HCT116 (cell line): ENCODE results near the gene DTWD2. TPM values are rescaled to one million over a fixed set of nuclear protein-coding genes. Genes with fewer than 3 reads are reported as not detected.
"Not testable (repeated sequence)": the region's sequence is repeated elsewhere in the genome, so short reads cannot be mapped to it uniquely, and the experiment has no call there.

Experiments used
- ATAC-seq: fragments of 200-7000 bp; cut with Tn5 transposase; 2 replicates; pipeline ENCODE4 v1.9.1; 2020; ENCODE audit warnings: mild to moderate bottlenecking, moderate library complexity
- BruUV-seq: library from RNA; stranded (reverse); fragments of 400-500 nt; replicated peaks from 2 replicates; lab custom pipeline; 2021; lab: Mats Ljungman, UMichigan
- CTCF ChIA-PET: fragments of 300-600 bp; sonication (Branson Sonifier 250); formaldehyde crosslinking; loops from one replicate; lab custom pipeline; 2021; ENCODE audit warnings: antibody characterized with exemption; lab: Charles Lee
- POLR2A ChIA-PET: fragments of 300-600, 350-600 bp; sonication (Branson Sonifier 250); formaldehyde crosslinking; loops from one replicate; lab custom pipeline; 2021; ENCODE audit warnings: antibody characterized with exemption; lab: Charles Lee
- RAD21 ChIA-PET, 2 experiments: fragments of 300-600 bp; sonication (Branson Sonifier 250); formaldehyde crosslinking; loops; one replicate each; lab custom pipeline; 2023; ENCODE audit warnings: low total read pairs in 2 of 2; ENCODE audit not compliant: uncharacterized antibody in 2 of 2, unreplicated experiment in 2 of 2, low non-redundant PET in 1 of 2; lab: Charles Lee
- DNase-seq: peaks from one replicate; pipeline ENCODE4 v3.0.0-alpha.2; 2010; ENCODE audit warnings: low read depth, low spot score
- H2AFZ ChIP-seq: fragments of 200-600 bp; shearing (Covaris generic), sonication (generic); 2 replicates; pipeline ENCODE4 v1.6.1; 2017; ENCODE audit warnings: low read depth, mixed run types, mixed read lengths, antibody characterized with exemption, low read length; ENCODE audit not compliant: poor library complexity, severe bottlenecking
- H3K27ac ChIP-seq: 2 replicates; pipeline ENCODE4 v1.5.1; 2012; ENCODE audit warnings: low read depth, low read length
- H3K27me3 ChIP-seq: fragments of 200-600 bp; sonication (generic); 2 replicates; pipeline ENCODE4 v1.6.1; 2016; ENCODE audit warnings: mixed run types, low read length, mixed read lengths; ENCODE audit not compliant: insufficient read depth
- H3K36me3 ChIP-seq, 2 experiments: fragments of 200-500 bp in 1 of 2; fragments of 200-600 bp in 1 of 2; sonication (Bioruptor generic) in 1 of 2; sonication (generic) in 1 of 2; 2 replicates each; pipeline versions ENCODE4 v1.5.1 to v1.6.1; 2014 to 2016; ENCODE audit warnings: low read length in 2 of 2, inconsistent platforms in 1 of 2, mixed read lengths in 1 of 2, mixed run types in 1 of 2; ENCODE audit not compliant: insufficient read depth in 2 of 2, control insufficient read depth in 1 of 2
- H3K4me1 ChIP-seq, 2 experiments: fragments of 200-600 bp in 1 of 2; sonication (generic) in 1 of 2; 2 replicates each; pipeline versions ENCODE4 v1.5.1 to v1.6.1; 2012 to 2017; ENCODE audit warnings: low read length in 2 of 2, inconsistent platforms in 1 of 2, mild to moderate bottlenecking in 1 of 2, mixed read lengths in 1 of 2, mixed run types in 1 of 2, moderate library complexity in 1 of 2; ENCODE audit not compliant: insufficient read depth in 2 of 2, control insufficient read depth in 1 of 2
- H3K4me2 ChIP-seq: fragments of 200-600 bp; sonication (generic); 2 replicates; pipeline ENCODE4 v1.6.1; 2017; ENCODE audit warnings: mixed run types, low read length, mixed read lengths
- H3K4me3 ChIP-seq, 2 experiments: fragments of 200-600 bp in 1 of 2; sonication (generic) in 1 of 2; replicated peaks in 1 of 2; 2 replicates each; pipeline ENCODE4 v1.5.1; 2011 to 2016; ENCODE audit warnings: low read length in 2 of 2, control low read depth in 1 of 2, low read depth in 1 of 2, mild to moderate bottlenecking in 1 of 2, mixed read lengths in 1 of 2, mixed run types in 1 of 2
- H3K79me2 ChIP-seq: fragments of 200-600 bp; sonication (generic); 2 replicates; pipeline ENCODE4 v1.6.1; 2017; ENCODE audit warnings: mild to moderate bottlenecking, mixed run types, low read length, moderate library complexity, mixed read lengths; ENCODE audit not compliant: insufficient read depth
- H3K9ac ChIP-seq: fragments of 200-600 bp; sonication (generic); 2 replicates; pipeline ENCODE4 v1.6.1; 2016; ENCODE audit warnings: low read length, mixed read lengths
- H3K9me2 ChIP-seq: fragments of 200-600 bp; sonication (generic), shearing (Covaris generic); 2 replicates; pipeline ENCODE4 v1.6.1; 2017; ENCODE audit warnings: mixed run types, mild to moderate bottlenecking, moderate library complexity; ENCODE audit not compliant: insufficient read depth
- H3K9me3 ChIP-seq, 2 experiments: fragments of 200-500 bp in 1 of 2; fragments of 200-600 bp in 1 of 2; sonication (Bioruptor generic) in 1 of 2; sonication (generic) in 1 of 2; 2 replicates each; pipeline ENCODE4 v1.6.1; 2014 to 2017; ENCODE audit warnings: low read length in 2 of 2, mixed read lengths in 2 of 2, inconsistent platforms in 1 of 2, low read depth in 1 of 2, mild to moderate bottlenecking in 1 of 2, mixed run types in 1 of 2, moderate library complexity in 1 of 2; ENCODE audit not compliant: control insufficient read depth in 1 of 2, insufficient read depth in 1 of 2
- H4K20me1 ChIP-seq: fragments of 200-600 bp; sonication (generic), shearing (Covaris generic); 2 replicates; pipeline ENCODE4 v1.6.1; 2017; ENCODE audit warnings: mixed run types, mild to moderate bottlenecking, moderate library complexity; ENCODE audit not compliant: insufficient read depth
- CBX3 ChIP-seq: IDR thresholded peaks from 2 replicates; pipeline ENCODE4 v1.6.1; 2012; ENCODE audit warnings: low read depth
- CTCF ChIP-seq, 3 experiments: fragments of 200-600 bp in 1 of 3; sonication (generic) in 1 of 3; IDR thresholded peaks in 2 of 3; conservative IDR thresholded peaks in 1 of 3; 2 replicates each; pipeline ENCODE4 v1.5.1; 2012 to 2017; ENCODE audit warnings: low read depth in 2 of 3, low read length in 2 of 3, antibody characterized with exemption in 1 of 3, borderline replicate concordance in 1 of 3, control low read depth in 1 of 3, mild to moderate bottlenecking in 1 of 3, mixed read lengths in 1 of 3, mixed run types in 1 of 3, moderate library complexity in 1 of 3; ENCODE audit not compliant: insufficient read depth in 1 of 3
- EZH2 ChIP-seq: fragments of 200-600 bp; sonication (generic); IDR thresholded peaks from 2 replicates; pipeline ENCODE4 v1.6.1; 2017; ENCODE audit warnings: antibody characterized with exemption, mixed run types
- POLR2A ChIP-seq: IDR thresholded peaks from 2 replicates; pipeline ENCODE4 v1.7.0; 2011; ENCODE audit warnings: borderline replicate concordance; ENCODE audit not compliant: insufficient read depth, insufficient read length; ENCODE audit errors: extremely low read depth
- SIN3A ChIP-seq: IDR thresholded peaks from 2 replicates; pipeline ENCODE4 v1.6.1; 2012; ENCODE audit warnings: low read depth
- SP1 ChIP-seq: IDR thresholded peaks from 2 replicates; pipeline ENCODE4 v1.6.1; 2012; ENCODE audit warnings: low read depth
- YY1 ChIP-seq: IDR thresholded peaks from 2 replicates; pipeline ENCODE4 v1.6.1; 2011; ENCODE audit warnings: low read length, low read depth, moderate library complexity, mild to moderate bottlenecking; ENCODE audit not compliant: insufficient replicate concordance; ENCODE audit errors: extremely low read depth
- ZFX ChIP-seq: fragments of 450-650 bp; IDR thresholded peaks from 2 replicates; pipeline ENCODE4 v1.6.1; 2017
- intact Hi-C: fragments of 100-400 bp; cut with micrococcal nuclease; formaldehyde crosslinking; loops from 2 replicates; pipeline ENCODE4 v1.10.0; 2022
- total RNA-seq: library from RNA; stranded (reverse); gene quantifications from one replicate; pipeline ENCODE4 v1.2.1, GENCODE V29; 2021; ENCODE audit not compliant: unreplicated experiment

The DTWD2 gene
- total RNA-seq, 1 experiment from 2014 or later, result 5.2 TPM

DNA sequence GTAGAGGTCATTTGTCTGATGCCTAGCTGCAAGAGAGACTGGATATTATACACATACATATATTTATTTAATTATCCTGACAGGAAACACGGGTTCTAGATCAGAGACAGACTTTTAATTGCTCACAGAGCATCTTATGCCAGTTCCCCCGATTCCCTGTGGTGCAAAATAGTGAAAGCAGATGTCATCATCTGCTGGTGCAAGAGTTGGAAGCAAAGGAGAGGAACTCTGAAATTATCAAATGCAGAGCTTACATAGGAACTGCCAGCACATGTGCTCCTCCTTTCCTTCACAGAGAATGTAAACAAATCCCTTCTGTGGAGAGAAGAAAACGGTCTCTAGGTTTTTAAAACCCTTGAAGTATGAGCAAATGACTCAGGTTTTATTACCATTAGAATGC lies 69.3 kb downstream of the DTWD2 start (continued):
- TF ChIP-seq CTCF (IDR thresholded peaks at IDR 0.05 in 2 of 3, conservative IDR thresholded peaks at IDR 0.05 in 1 of 3; ENCODE audit: borderline replicate concordance in 1 of 3, insufficient read depth in 1 of 3, low read depth in 2 of 3, low read length in 2 of 3), result no peak
- TF ChIP-seq ZFX, result no peak
- no peak for TF ChIP-seq YY1
- no peak for TF ChIP-seq SIN3A
- no peak for TF ChIP-seq CBX3
- TF ChIP-seq SP1, result no peak
- TF ChIP-seq, all 23 proteins: peak for 0

DNA sequence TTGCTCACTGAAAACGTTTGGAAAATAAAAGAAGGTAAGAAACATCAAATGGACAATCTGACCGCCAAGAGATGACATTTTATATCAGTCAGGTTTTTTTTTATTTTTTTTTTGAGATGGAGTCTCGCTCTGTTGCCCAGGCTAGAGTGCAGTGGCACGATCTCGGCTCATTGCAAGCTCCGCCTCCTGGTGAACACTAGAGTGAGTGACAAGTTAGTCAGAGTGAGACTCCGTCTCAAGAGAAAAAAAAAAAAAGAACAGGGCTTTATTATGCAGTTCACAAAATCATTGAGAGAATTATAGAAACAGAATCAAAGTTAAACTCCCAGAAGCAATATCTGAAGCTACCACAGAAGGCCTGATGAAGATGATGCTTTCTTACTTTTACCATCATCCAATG lies 70.1 kb downstream of the DTWD2 start:
- RAD21 ChIA-PET, result no interaction called here
- Histone ChIP-seq H3K9ac (no peak overlapping the region), H3K9me2 (no peaks in the 10 kb centered on the region), H4K20me1 (no peaks in the 10 kb centered on the region), H3K27ac (no peak overlapping the region), H3K79me2 (no peaks in the 10 kb centered on the region), H3K4me1 (no peaks in the 10 kb centered on the region), H3K27me3 (no peaks in the 10 kb centered on the region), H3K4me2 (no peak overlapping the region), H3K9me3 (no peaks in the 10 kb centered on the region), H3K4me3 (no peak overlapping the region), H3K36me3 (no peaks in the 10 kb centered on the region), H2AFZ (no peak overlapping the region)
- CTCF ChIA-PET, result no interaction called here
- no peak for TF ChIP-seq EZH2
- TF ChIP-seq POLR2A, result no peak
- intact Hi-C loops, result no loop called here
- ATAC-seq, result no peak
- POLR2A ChIA-PET, result no interaction called here
- DNase-seq, result no peak
- BruUV-seq, result no TSS peak

- H3K36me3 ChIP-seq, H3K9me3 ChIP-seq, H4K20me1 ChIP-seq, RAD21 ChIA-PET, H3K4me3 ChIP-seq, intact Hi-C loops, H3K27ac ChIP-seq, H3K27me3 ChIP-seq, H3K9me2 ChIP-seq, DNase-seq, ATAC-seq, CTCF ChIA-PET, BruUV-seq, H3K4me1 ChIP-seq, POLR2A ChIA-PET, H3K4me2 ChIP-seq, H2AFZ ChIP-seq, H3K9ac ChIP-seq, H3K79me2 ChIP-seq: not testable (repeated sequence)
Measured at GRCh38 chr5:118907536-118907935, 80.8 kb downstream of the DTWD2 start.
